Esophagus muscularis mucosa (tissue), 4 donors: ENCODE data around the gene PLCH1.

Experiments
- EP300 ChIP-seq: sonication (generic); formaldehyde crosslinking; IDR thresholded peaks from one replicate; pipeline ENCODE4 v1.6.1; 2017; ENCODE audit warnings: antibody characterized with exemption
- POLR2A ChIP-seq: fragments of 450-650 bp; IDR thresholded peaks from one replicate; pipeline ENCODE4 v1.6.1; 2017; ENCODE audit warnings: antibody characterized with exemption, moderate library complexity, mild to moderate bottlenecking, low read depth
- POLR2AphosphoS5 ChIP-seq, 2 donors: sonication (generic); formaldehyde crosslinking; IDR thresholded peaks; one replicate each; pipeline ENCODE4 v1.6.1; 2017; ENCODE audit warnings: antibody characterized with exemption in 2 of 2
- TF ChIP-seq, protein P1 (sequence below), 3 experiments: fragments of 200-600 bp in 2 of 3; fragments of 450-650 bp in 1 of 3; sonication (generic) in 2 of 3; IDR thresholded peaks; one replicate each; pipeline ENCODE4 v1.5.1; 2017 to 2019; ENCODE audit warnings: antibody characterized with exemption in 3 of 3, mild to moderate bottlenecking in 2 of 3, moderate library complexity in 1 of 3

DNA sequence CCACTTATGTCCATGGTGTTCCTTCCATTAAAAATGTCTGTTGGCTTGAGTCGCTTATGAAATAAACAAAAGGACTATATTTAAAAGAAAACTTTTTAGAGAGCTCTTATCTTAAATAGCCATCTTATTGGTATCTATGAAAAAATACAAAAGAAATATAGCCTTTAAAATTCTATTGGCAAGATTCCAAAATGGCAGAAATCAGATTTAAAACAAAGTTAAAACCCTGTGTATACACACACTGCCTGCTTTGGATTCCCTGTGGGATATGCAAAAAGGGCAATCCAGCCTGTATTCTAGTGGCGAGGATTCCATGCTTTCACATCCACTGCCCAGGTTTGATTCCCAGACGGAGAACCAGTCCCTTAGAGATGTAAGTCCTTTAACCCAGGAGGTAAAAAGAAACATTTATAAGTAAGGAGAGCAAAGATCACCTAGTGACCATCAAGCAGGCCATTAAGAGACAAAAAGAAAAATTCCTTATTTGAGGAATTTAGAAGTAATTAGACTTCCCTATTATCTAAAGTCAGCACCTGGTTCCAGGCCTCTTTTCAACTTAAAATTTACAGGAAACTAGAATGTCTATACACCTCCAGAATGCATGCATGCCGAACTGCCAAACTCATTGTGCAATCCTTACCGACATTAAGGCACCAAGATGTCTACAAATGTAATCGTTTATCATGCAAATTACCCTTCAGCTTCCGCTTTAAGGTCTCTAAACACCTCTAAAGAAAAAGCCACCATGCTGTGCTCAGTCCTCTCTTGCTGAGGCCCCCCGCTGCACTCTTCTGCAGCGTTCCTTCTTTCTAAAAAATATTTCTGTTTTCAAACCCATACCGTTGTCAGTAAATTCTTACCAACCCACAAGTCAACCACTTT is 381.8 kb downstream of the PLCH1 start:
- TF ChIP-seq POLR2AphosphoS5 (IDR thresholded peaks at IDR 0.05) (no peak), POLR2A (no peak), EP300 (no peak)
- TF ChIP-seq, protein P1, sequence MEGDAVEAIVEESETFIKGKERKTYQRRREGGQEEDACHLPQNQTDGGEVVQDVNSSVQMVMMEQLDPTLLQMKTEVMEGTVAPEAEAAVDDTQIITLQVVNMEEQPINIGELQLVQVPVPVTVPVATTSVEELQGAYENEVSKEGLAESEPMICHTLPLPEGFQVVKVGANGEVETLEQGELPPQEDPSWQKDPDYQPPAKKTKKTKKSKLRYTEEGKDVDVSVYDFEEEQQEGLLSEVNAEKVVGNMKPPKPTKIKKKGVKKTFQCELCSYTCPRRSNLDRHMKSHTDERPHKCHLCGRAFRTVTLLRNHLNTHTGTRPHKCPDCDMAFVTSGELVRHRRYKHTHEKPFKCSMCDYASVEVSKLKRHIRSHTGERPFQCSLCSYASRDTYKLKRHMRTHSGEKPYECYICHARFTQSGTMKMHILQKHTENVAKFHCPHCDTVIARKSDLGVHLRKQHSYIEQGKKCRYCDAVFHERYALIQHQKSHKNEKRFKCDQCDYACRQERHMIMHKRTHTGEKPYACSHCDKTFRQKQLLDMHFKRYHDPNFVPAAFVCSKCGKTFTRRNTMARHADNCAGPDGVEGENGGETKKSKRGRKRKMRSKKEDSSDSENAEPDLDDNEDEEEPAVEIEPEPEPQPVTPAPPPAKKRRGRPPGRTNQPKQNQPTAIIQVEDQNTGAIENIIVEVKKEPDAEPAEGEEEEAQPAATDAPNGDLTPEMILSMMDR (IDR thresholded peaks at IDR 0.05): no peak
